ENCODE measurements around the gene FUT8.

FUT8 gene

DNA sequence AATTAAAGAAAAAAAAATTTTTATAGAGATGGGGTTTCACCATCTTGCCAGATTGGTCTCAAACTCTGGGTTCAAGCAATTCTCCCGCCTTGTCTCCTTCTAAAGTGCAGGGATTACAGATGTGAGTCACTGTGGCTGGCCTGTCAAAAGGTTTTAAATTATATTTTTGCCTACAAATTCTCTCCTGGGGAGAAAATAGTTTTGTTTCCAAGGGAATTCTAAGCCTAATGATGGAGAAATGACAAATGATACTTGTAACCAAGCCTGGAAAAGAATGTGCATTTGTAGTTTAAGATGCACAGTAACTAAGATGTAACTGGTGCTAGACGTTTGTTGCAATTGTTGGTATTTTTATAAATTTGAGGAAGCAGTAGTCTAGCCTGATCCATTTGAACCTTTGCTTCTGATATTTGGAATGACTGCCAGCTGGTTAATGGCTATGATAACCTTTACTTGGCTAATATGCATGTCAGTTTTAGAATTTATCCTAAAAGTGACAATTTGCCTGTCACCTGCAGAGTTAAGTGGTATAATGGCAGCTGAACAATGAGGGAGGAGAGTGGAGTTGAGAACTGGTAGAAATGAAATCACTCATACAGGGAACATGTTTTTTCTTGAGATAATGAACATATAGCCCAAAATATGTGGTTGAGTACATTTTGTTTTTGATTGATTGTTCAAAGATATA lies 148.0 kb downstream of the FUT8 start:
- no peak for DNase-seq

DNA sequence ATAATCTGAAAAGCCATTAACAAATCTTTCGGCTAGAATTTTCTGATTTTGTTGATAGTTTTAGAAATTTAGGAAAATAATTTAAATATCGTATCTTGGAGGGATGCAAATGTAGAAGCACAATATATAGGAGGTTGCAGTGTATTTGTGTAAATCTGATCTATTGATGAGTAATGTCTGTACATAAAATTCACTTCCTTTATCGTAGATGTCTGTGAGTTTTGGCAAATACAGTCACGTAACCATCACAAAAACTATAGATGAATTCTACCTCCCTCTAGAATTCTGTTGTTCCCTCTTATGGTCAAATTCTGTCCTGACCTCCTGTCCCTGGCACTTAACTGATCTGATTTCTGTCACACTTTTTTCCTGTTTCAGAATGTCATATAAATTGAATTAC lies 151.8 kb downstream of the FUT8 start:
- no peak for DNase-seq

DNA sequence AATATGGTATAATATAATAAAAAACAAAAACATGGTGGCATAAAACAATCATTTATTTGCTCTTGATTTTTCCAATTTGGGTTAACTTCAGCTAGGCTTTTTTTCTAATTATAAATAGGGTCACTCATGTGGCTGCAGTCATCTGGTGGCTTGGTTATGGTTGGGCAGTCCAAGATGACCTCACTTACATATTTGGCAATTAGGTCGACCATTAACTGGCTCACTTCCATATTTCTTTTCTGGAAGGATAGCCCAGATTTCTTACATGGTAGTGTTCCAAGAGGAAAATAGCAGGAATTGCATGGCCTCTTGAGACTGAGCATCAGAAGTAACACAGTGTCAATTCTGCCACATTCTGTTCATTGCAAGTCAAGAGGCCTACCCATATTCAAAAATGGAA lies 153.4 kb downstream of the FUT8 start:
- no peak for DNase-seq

DNA sequence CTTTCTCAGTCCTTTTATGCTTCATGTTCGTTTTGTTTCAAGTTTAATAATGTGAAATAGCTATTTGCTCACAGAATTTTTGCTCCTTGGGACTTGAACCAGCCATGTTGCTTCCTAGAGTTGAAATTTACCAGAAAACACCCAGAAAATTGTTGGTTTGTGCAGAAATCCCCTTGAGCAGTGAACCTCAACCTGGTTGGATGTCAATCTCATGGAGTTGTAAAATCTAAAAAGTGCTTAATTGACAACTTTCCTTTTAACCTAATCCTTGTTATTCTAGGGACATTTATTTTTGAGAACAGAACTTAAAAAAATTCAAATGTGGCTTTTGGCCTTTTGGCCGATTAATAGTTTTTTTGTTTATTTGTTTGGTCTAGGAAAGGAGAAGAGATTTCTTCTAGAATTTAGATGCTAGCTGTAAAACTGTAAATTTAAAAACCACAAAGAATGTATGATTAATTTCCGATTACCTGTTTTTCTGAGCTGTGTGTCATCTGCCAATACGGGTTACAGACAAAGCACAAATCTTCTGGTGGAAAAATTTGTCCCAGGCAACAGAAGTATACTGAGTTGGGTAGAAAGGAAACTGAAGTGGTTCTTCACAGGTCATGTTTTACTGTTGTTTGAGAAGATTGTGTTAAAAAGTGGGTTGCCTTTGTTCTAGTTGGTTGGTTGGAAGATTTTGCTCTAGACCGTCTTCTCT lies 154.4 kb downstream of the FUT8 start:
- DNase-seq, result peak; percentile 51

- DNase-seq, result no peak
Measured at GRCh38 chr14:65574611-65575010, 162.1 kb downstream of the FUT8 start.

DNA sequence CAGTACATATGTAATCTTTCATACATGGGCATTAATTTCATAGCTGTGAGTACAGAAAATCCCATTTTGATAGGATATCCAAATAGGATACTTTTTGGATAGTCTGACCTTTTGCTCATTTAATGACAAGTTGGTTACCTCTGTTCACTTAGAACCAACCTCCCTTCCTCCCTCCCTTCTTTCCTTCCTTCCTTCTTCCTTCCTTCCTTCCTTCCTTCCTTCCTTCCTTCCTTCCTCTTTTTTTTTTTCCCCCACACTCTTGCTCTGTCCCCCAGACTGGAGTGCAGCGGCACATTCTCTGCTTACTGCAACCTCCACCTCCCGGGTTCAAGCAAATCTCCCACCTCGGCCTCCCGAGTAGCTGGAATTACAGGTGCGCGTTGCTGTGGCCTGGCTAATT lies 162.9 kb downstream of the FUT8 start:
- no peak for DNase-seq

GRCh38 chr14:65580973-65581372 lies 168.4 kb downstream of the FUT8 start:
- DNase-seq, result no peak

GRCh38 chr14:65581378-65581777 lies 168.8 kb downstream of the FUT8 start:
- no peak for DNase-seq

GRCh38 chr14:65581799-65582198 lies 169.3 kb downstream of the FUT8 start:
- no peak for DNase-seq

- DNase-seq, result no peak
Measured at GRCh38 chr14:65585216-65585615, 172.7 kb downstream of the FUT8 start.

GRCh38 chr14:65588426-65589140 lies 176.1 kb downstream of the FUT8 start:
- DNase-seq, result no peak

DNA sequence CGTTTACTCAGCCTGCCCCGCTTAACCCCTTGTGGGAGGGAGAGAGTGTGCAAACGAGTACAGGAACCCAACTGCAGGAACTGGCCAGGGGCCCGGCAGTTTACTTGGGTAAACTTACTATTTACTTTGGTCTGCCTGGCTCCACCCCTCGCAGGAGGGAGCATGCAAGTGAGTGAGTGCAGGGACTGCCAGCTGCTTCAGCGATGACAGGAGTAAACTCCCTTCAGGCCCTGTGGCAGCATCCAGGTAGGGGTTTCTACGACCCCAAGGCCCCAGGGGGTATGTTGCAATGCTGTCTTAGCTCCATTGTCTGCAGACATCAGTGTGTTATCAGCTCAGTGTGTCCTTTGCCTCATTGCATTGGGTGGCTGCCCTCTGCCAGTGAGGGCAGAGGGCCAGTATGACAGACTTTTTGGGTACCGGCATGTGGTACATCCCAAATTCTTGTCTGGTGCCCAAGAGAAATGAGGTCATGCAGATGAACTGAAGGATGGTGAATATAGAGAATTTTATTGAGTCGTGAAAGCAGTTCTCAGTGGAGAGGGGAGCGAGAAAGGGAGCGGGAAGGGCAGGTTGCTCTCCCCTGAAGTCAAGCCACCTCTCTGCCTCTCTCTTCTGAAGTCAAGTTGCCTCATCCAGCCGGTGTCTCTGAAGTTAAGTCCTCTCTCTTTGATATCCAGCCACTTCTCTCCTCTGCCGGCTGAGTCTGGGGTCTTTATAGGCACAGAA lies 181.8 kb downstream of the FUT8 start:
- DNase-seq, result no peak

DNA sequence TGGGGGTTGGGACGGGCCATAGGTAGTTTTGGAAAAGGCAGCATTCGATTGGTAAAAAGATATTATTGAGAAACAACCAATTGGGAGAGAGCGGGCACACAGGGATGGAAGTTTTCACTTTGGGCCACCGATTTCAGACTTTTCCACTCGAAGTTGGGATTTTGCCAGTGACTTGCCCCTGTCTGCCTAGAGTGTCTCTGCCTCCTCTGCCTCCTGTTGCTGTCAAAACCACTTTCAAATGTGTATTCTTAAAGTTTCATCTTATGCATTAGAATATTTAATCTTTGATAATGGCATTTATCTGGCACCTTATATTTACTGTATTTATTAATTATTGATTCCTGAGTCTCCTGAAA lies 182.3 kb downstream of the FUT8 start:
- no peak for DNase-seq

GRCh38 chr14:65599375-65599774 lies 186.8 kb downstream of the FUT8 start:
- DNase-seq, result no peak

GRCh38 chr14:65600742-65601141 lies 188.2 kb downstream of the FUT8 start:
- no peak for DNase-seq

- no peak for DNase-seq
Measured at GRCh38 chr14:65604535-65604934, 192.0 kb downstream of the FUT8 start.

DNA sequence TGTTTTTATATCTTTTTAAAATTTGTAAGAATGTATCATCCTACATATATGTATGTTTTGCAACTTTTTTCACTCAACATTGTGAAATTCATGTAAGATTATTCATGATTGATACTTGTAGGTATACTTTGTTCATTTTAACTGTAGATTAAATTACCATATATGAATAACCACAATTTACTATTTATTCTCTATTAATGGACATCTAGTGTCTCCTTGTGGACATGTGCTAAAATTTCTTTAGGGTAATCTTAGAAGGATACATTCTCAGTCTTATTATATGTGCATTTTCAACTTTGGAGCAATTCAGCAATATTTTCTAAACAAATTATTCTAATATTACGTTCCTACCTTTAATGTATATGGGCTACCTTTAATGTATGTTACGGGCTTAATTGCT lies 192.4 kb downstream of the FUT8 start:
- DNase-seq, result peak; percentile 13

GRCh38 chr14:65606460-65606859 lies 193.9 kb downstream of the FUT8 start:
- no peak for DNase-seq

DNA sequence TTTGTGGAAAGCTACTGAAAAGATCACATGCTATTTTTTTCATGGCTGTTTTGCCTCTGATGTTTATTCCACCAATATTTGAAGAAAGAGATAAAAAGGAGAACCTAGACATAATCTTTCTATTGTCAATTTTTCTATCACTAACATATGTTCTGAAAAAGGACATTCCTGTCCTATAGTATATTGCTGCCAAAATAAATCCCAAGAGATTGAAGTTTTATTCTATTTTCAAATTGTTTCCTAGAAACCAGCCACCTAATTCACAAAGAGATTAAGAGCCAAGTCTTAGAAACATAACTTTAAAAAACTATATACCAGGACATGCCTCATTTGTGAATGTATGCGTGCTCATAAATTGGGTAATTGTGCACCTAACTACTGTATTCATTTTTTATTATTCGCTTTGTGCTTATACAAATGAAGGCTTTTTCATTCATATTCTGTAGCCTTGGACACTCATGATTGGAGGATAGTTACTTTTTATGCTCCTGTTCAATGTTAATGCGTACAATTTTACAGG lies 200.7 kb downstream of the FUT8 start:
- DNase-seq, result no peak

- DNase-seq, result no peak
Measured at GRCh38 chr14:65618996-65619395, 206.5 kb downstream of the FUT8 start.

GRCh38 chr14:65620195-65620594 lies 207.7 kb downstream of the FUT8 start:
- no peak for DNase-seq

DNA sequence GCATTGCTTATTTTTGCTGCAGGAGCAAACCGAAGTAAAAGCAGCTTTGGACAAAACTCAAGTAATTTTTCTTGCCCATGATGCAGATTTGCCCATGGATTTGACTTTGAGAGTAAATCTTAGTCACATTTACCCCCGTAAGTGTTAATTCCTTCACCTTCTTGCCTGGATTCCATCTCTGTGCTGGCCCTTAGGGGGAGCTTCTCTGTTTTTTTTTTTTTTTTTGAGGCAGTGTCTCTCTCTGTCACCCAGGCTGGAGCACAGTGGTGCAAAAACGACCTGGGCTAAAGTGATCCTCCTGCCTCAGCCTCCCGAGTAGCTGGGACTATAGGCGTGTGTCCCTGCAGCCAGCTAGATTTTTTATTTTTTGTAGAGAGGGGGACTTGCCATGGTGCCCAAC lies 210.2 kb downstream of the FUT8 start:
- no peak for DNase-seq

- no peak for DNase-seq
Measured at GRCh38 chr14:65623759-65624158, 211.2 kb downstream of the FUT8 start.

Measured in CD4-positive, alpha-beta T cell treated with Interleukin-4 for 4 hours (primary cell).